HG02973 (cell line): Measurements from ENCODE around the gene LYRM4.
A peak's percentile ranks its signal among the peaks of the same experiment; 100 is the strongest.

Experiments
- ATAC-seq: cut with Tn5 transposase; IDR thresholded peaks from one replicate; pipeline ENCODE4 v1.9.1; 2021; ENCODE audit warnings: moderate library complexity; ENCODE audit not compliant: unreplicated experiment

LYRM4 gene

GRCh38 chr6:5102267-5102970 is 158.3 kb downstream of the LYRM4 start:
- no peak for ATAC-seq

- ATAC-seq, result no peak
Observed at GRCh38 chr6:5100806-5101205, 159.9 kb downstream of the LYRM4 start.

- ATAC-seq, result no peak
Observed at GRCh38 chr6:5099537-5099936, 161.2 kb downstream of the LYRM4 start.

GRCh38 chr6:5098501-5099270 is 162.1 kb downstream of the LYRM4 start:
- ATAC-seq, result no peak

GRCh38 chr6:5096482-5096881 is 164.3 kb downstream of the LYRM4 start:
- no peak for ATAC-seq

- ATAC-seq, result peak; percentile 82
Observed at GRCh38 chr6:5095236-5095635, 165.5 kb downstream of the LYRM4 start.

- no peak for ATAC-seq
Observed at GRCh38 chr6:5094327-5094726, 166.4 kb downstream of the LYRM4 start.

GRCh38 chr6:5093231-5094015 is 167.3 kb downstream of the LYRM4 start:
- ATAC-seq, result no peak

- ATAC-seq, result no peak
Observed at GRCh38 chr6:5091210-5092069, 169.3 kb downstream of the LYRM4 start.

GRCh38 chr6:5090603-5091002 is 170.1 kb downstream of the LYRM4 start:
- ATAC-seq, result no peak

GRCh38 chr6:5089481-5090438 is 171.0 kb downstream of the LYRM4 start:
- no peak for ATAC-seq

GRCh38 chr6:5088780-5089179 is 172.0 kb downstream of the LYRM4 start:
- ATAC-seq, result no peak

- ATAC-seq, result no peak
Observed at GRCh38 chr6:5087389-5087788, 173.4 kb downstream of the LYRM4 start.

- no peak for ATAC-seq
Observed at GRCh38 chr6:5086294-5086890, 174.4 kb downstream of the LYRM4 start.

GRCh38 chr6:5085648-5086293 is 175.0 kb downstream of the LYRM4 start:
- ATAC-seq, result no peak

- ATAC-seq, result no peak
Observed at GRCh38 chr6:5084781-5085647, 175.7 kb downstream of the LYRM4 start, which contains the start of gene PPP1R3G. PPP1R3G (plus strand) TSS chr6:5085341; CDS start chr6:5085486, 145 bp downstream.

- no peak for ATAC-seq
Observed at GRCh38 chr6:5084360-5084780, 176.4 kb downstream of the LYRM4 start.
